Natural killer cell (primary cell): ENCODE results near the gene KCNH1. TPM values are rescaled to one million over a fixed set of nuclear protein-coding genes. Genes with fewer than 3 reads are reported as not detected.

Source experiments
- ATAC-seq, 3 donors: fragments of 150-1000 bp in 2 of 3; fragments of 200-7000 bp in 1 of 3; cut with Tn5 transposase; 1 replicate in 1 of 3; 2 replicates in 2 of 3; pipeline ENCODE4 v1.10.0; 2021; ENCODE audit warnings: mild to moderate bottlenecking in 2 of 3, moderate library complexity in 2 of 3
- DNase-seq, 2 donors: peaks; one replicate each; pipeline versions ENCODE4 v3.0.0 to v3.0.0-alpha.2; 2013 to 2021; ENCODE audit warnings: mixed read lengths in 1 of 2
- H3K27ac ChIP-seq: one replicate; pipeline ENCODE4 v1.5.1; 2013; ENCODE audit warnings: mild to moderate bottlenecking, low read length
- H3K27me3 ChIP-seq: one replicate; pipeline ENCODE4 v1.6.1; 2013; ENCODE audit warnings: low read length; ENCODE audit not compliant: control insufficient read depth, insufficient read depth
- H3K36me3 ChIP-seq: one replicate; pipeline ENCODE4 v1.6.1; 2013; ENCODE audit warnings: low read length; ENCODE audit not compliant: control insufficient read depth, insufficient read depth
- H3K4me1 ChIP-seq: one replicate; pipeline ENCODE4 v1.6.1; 2013; ENCODE audit warnings: low read length; ENCODE audit not compliant: control insufficient read depth, insufficient read depth
- H3K4me3 ChIP-seq: one replicate; pipeline ENCODE4 v1.5.1; 2013; ENCODE audit warnings: low read length
- H3K9me3 ChIP-seq: one replicate; pipeline ENCODE4 v1.6.1; 2013; ENCODE audit warnings: low read length; ENCODE audit not compliant: control insufficient read depth, insufficient read depth
- H3K27ac Mint-ChIP-seq, 2 donors: one replicate each; pipeline ENCODE4 v1.8.0; 2022; ENCODE audit warnings: mild to moderate bottlenecking in 2 of 2, mixed read lengths in 2 of 2, moderate library complexity in 1 of 2
- H3K27me3 Mint-ChIP-seq, 2 donors: one replicate each; pipeline ENCODE4 v1.8.0; 2022; ENCODE audit warnings: low read depth in 2 of 2, mixed read lengths in 2 of 2
- H3K36me3 Mint-ChIP-seq: one replicate; pipeline ENCODE4 v1.8.0; 2022; ENCODE audit warnings: mixed read lengths
- H3K4me1 Mint-ChIP-seq, 2 donors: one replicate each; pipeline ENCODE4 v1.8.0; 2022; ENCODE audit warnings: mixed read lengths in 2 of 2
- H3K4me3 Mint-ChIP-seq: one replicate; pipeline ENCODE4 v1.8.0; 2022; ENCODE audit warnings: mild to moderate bottlenecking, moderate library complexity, mixed read lengths
- H3K9me3 Mint-ChIP-seq, 2 donors: one replicate each; pipeline ENCODE4 v1.8.0; 2022; ENCODE audit warnings: mixed read lengths in 2 of 2
- CTCF ChIP-seq: fragments of 200-600 bp; IDR thresholded peaks from one replicate; pipeline ENCODE4 v1.8.0; 2022; ENCODE audit warnings: antibody characterized with exemption
- WGBS: methylation state at CpG from one replicate; pipeline ENCODE4 v1.1.7; 2013; ENCODE audit warnings: missing lambda C conversion rate; ENCODE audit not compliant: insufficient coverage; 5-methylcytosine and 5-hydroxymethylcytosine counted together
- intact Hi-C: fragments of 100-400 bp; cut with micrococcal nuclease; formaldehyde crosslinking; loops from one replicate; pipeline ENCODE4 v1.14.2; 2022
- total RNA-seq, 4 donors: library from RNA; stranded (reverse); fragments of 120-200 nt in 1 of 4; gene quantifications; one replicate each; pipeline versions ENCODE4 v1.2.3 to v1.2.4, GENCODE V29; 2013 to 2022

The KCNH1 gene
- total RNA-seq, 3 donors from 2014 or later (not counting 1 experiment from before 2014, with no cell fraction given) = not detected

- Mint-ChIP-seq H3K36me3 (peaks cover 14% of the 10 kb centered on the region), H3K4me3 (no peak overlapping the region), H3K9me3 (peaks cover 8 to 9% of the 10 kb centered on the region in 2 donors), H3K27me3 (peaks cover 3 to 9% of the 10 kb centered on the region in 2 donors), H3K27ac (no peak overlapping the region), H3K4me1 (no peaks in the 10 kb centered on the region)
- H3K27ac ChIP-seq = no peak overlapping the region
- H3K4me1 ChIP-seq = no peaks in the 10 kb centered on the region
- 60% methylated on average over 1 of the region's 2 CpGs for WGBS
- H3K4me3 ChIP-seq = no peak overlapping the region
- DNase-seq = no peak
- no peaks in the 10 kb centered on the region for H3K27me3 ChIP-seq
- H3K9me3 ChIP-seq = no peaks in the 10 kb centered on the region
- ATAC-seq = no peak
- TF ChIP-seq CTCF = no peak
- intact Hi-C loops = no loop called here
- H3K36me3 ChIP-seq = no peaks in the 10 kb centered on the region
These were observed 267.4 kb downstream of the KCNH1 start for GRCh38 chr1:210866532-210866931.

GRCh38 chr1:210857705-210858104 lies 276.2 kb downstream of the KCNH1 start:
- H3K36me3 ChIP-seq = no peaks in the 10 kb centered on the region
- H3K4me3 ChIP-seq = no peak overlapping the region
- Mint-ChIP-seq H3K27me3 (peaks cover 0 to 8% of the 10 kb centered on the region in 2 donors), H3K9me3 (no peaks in the 10 kb centered on the region), H3K27ac (no peak overlapping the region), H3K4me3 (no peak overlapping the region), H3K4me1 (no peaks in the 10 kb centered on the region), H3K36me3 (no peaks in the 10 kb centered on the region)
- H3K27ac ChIP-seq = no peak overlapping the region
- H3K9me3 ChIP-seq = no peaks in the 10 kb centered on the region
- no peak for ATAC-seq
- H3K4me1 ChIP-seq = no peaks in the 10 kb centered on the region
- 14% methylated on average over 1 of the region's 1 CpG for WGBS
- intact Hi-C loops = no loop called here
- H3K27me3 ChIP-seq = peaks cover 2% of the 10 kb centered on the region
- DNase-seq = no peak
- TF ChIP-seq CTCF = no peak

GRCh38 chr1:210857146-210857663 lies 276.7 kb downstream of the KCNH1 start:
- DNase-seq (no peak), ATAC-seq (no peak)
- Histone ChIP-seq H3K36me3 (no peaks in the 10 kb centered on the region), H3K9me3 (no peaks in the 10 kb centered on the region), H3K4me1 (no peaks in the 10 kb centered on the region), H3K27me3 (peaks cover 2% of the 10 kb centered on the region), H3K27ac (no peak overlapping the region), H3K4me3 (no peak overlapping the region)
- H3K27ac Mint-ChIP-seq = no peak overlapping the region
- no peaks in the 10 kb centered on the region for H3K4me1 Mint-ChIP-seq
- 81% methylated on average over 5 of the region's 5 CpGs for WGBS
- TF ChIP-seq CTCF = no peak
- no peaks in the 10 kb centered on the region for H3K36me3 Mint-ChIP-seq
- H3K27me3 Mint-ChIP-seq = peaks cover 0 to 8% of the 10 kb centered on the region in 2 donors
- no peaks in the 10 kb centered on the region for H3K9me3 Mint-ChIP-seq
- H3K4me3 Mint-ChIP-seq = no peak overlapping the region
- intact Hi-C loops = no loop called here

DNA sequence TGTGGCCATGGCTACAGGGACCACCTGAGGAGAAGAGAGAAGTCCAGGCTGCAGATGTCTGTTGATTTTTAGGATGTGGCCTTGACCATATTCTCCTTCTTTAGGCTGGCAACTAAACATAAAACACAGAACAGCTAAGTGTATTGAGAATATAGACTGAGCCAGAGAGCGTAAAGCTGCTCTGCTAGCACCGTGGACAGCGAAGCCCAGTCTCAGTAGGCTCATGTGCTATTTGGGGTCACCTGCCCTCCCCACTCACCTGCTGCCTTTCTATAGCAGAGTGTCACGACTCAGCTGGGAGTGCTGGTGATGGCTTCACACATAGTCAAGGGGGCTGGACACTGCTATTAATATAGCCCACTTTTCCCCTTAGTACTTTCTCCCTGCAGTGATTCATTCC lies 278.5 kb downstream of the KCNH1 start:
- intact Hi-C loops = no loop called here
- ATAC-seq = no peak
- no peaks in the 10 kb centered on the region for H3K36me3 Mint-ChIP-seq

More for the DNA sequence above, 278.5 kb downstream of the KCNH1 start:
- Mint-ChIP-seq H3K27ac (no peak overlapping the region), H3K9me3 (no peaks in the 10 kb centered on the region), H3K4me3 (no peak overlapping the region), H3K27me3 (peaks cover 0 to 5% of the 10 kb centered on the region in 2 donors), H3K4me1 (no peaks in the 10 kb centered on the region)
- H3K27ac ChIP-seq = no peak overlapping the region
- DNase-seq = no peak
- WGBS = 45% methylated on average over 4 of the region's 4 CpGs
- H3K36me3 ChIP-seq = no peaks in the 10 kb centered on the region
- TF ChIP-seq CTCF = no peak
- H3K27me3 ChIP-seq = peaks cover 2% of the 10 kb centered on the region
- no peaks in the 10 kb centered on the region for H3K4me1 ChIP-seq
- H3K4me3 ChIP-seq = no peak overlapping the region
- H3K9me3 ChIP-seq = no peaks in the 10 kb centered on the region
